HTR-8/SVneo (cell line): ENCODE measurements around the gene CP.

ENCODE experiments used
- DNase-seq: peaks from one replicate; pipeline ENCODE4 v3.0.0; 2011; ENCODE audit warnings: low spot score, mixed read lengths; ENCODE audit not compliant: insufficient read length
- FAIRE-seq: peaks from 2 replicates; lab custom pipeline; 2011; peaks lifted over from hg19 to GRCh38; lab: Jason Lieb, UNC

The CP gene

GRCh38 chr3:149131589-149131988 lies 90.0 kb downstream of the CP start:
- FAIRE-seq, result no peak

GRCh38 chr3:149129326-149130205 lies 92.1 kb downstream of the CP start, which contains the start of gene HPS3:
HPS3 (plus strand) TSS chr3:149129638; CDS start chr3:149129724, 86 bp downstream.
- peak; percentile 88 for FAIRE-seq

More at GRCh38 chr3:149131589-149131988, 90.0 kb downstream of the CP start:
- DNase-seq, result no peak

GRCh38 chr3:149128821-149129220 lies 92.8 kb downstream of the CP start:
- DNase-seq, result no peak
- FAIRE-seq, result no peak

More at GRCh38 chr3:149129326-149130205, 92.1 kb downstream of the CP start, which contains the start of gene HPS3:
- DNase-seq, result peak; percentile 89

GRCh38 chr3:149122721-149123578 lies 98.7 kb downstream of the CP start:
- FAIRE-seq (no peak), DNase-seq (no peak)
